ENCODE results near the gene CFLAR.

CFLAR gene

DNA sequence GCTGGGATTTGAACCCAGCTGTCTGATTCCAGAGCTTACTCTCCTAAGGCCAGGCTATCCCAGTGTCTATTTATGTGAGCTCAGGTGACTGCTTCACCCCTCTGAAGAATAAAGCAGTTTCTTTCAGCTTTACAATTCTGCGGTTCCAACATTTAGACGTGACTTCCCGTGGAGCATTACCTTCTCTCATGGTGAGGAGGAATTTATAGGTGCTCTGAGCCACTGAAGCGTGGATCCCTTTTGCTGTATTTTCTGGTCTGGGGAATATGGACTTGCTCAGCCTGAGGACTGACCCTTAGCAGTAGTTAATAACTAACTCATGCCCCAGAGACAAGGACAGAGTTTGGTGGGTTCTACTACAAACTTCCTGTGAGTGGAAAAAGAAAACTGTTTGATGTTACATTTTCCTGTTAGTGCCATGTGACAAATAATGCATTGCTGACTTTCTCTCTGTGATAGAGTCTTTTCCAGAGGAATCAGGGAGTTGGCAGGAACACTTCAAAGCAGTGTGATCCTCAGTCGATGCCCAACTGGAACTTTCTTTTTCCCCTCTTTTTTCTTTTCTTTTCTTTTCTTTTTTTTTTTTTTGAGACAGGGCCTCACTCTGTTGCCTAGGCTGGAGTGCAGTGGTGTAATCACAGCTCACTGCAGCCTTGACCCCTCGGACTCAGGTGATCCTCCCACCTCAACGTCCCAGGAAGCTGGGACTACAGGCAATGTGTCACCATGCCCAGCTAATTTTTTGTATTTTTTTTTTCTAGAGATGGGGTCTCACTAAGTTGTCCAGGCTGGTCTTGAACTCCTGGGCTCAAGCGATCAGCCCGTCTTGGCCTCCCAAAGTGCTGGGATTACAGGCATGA is 88.9 kb downstream of the CFLAR start:
- peaks cover 12% of the 10 kb centered on the region for H3K4me1 Mint-ChIP-seq
- H3K36me3 Mint-ChIP-seq (ENCODE audit: low read depth) = no peaks in the 10 kb centered on the region
- peak overlapping the region; percentile 57 for H3K27ac Mint-ChIP-seq
- DNase-seq = no peak
- H3K27me3 Mint-ChIP-seq (ENCODE audit: low read depth, poor library complexity) = peaks cover 8% of the 10 kb centered on the region
- no peaks in the 10 kb centered on the region for H3K9me3 Mint-ChIP-seq
- TF ChIP-seq, protein P1, sequence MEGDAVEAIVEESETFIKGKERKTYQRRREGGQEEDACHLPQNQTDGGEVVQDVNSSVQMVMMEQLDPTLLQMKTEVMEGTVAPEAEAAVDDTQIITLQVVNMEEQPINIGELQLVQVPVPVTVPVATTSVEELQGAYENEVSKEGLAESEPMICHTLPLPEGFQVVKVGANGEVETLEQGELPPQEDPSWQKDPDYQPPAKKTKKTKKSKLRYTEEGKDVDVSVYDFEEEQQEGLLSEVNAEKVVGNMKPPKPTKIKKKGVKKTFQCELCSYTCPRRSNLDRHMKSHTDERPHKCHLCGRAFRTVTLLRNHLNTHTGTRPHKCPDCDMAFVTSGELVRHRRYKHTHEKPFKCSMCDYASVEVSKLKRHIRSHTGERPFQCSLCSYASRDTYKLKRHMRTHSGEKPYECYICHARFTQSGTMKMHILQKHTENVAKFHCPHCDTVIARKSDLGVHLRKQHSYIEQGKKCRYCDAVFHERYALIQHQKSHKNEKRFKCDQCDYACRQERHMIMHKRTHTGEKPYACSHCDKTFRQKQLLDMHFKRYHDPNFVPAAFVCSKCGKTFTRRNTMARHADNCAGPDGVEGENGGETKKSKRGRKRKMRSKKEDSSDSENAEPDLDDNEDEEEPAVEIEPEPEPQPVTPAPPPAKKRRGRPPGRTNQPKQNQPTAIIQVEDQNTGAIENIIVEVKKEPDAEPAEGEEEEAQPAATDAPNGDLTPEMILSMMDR (IDR thresholded peaks at IDR 0.05) = no peak
- no peak overlapping the region for H3K4me3 Mint-ChIP-seq

DNA sequence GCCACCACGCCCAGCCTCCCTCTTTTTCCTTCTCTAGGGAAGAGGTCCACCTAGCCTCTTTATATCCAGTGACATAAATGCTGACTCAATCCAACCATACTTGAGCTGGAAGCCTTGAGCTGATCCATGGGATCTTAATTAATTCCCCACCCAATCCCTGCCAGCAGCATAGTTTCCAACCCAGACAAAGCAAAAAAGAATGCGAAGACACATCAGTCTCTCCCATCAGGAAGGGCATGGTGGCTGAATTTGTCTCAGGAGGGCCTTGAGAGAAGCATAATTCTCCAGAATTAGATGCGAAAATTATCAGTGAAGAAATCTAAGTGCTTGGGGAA is 89.5 kb downstream of the CFLAR start:
- peaks cover 8% of the 10 kb centered on the region for H3K27me3 Mint-ChIP-seq (ENCODE audit: low read depth, poor library complexity)
- no peak for DNase-seq
- TF ChIP-seq, protein P1 (IDR thresholded peaks at IDR 0.05) = no peak
- H3K27ac Mint-ChIP-seq = peak overlapping the region; percentile 49
- H3K9me3 Mint-ChIP-seq = no peaks in the 10 kb centered on the region
- peaks cover 12% of the 10 kb centered on the region for H3K4me1 Mint-ChIP-seq
- no peak overlapping the region for H3K4me3 Mint-ChIP-seq
- no peaks in the 10 kb centered on the region for H3K36me3 Mint-ChIP-seq (ENCODE audit: low read depth)

DNA sequence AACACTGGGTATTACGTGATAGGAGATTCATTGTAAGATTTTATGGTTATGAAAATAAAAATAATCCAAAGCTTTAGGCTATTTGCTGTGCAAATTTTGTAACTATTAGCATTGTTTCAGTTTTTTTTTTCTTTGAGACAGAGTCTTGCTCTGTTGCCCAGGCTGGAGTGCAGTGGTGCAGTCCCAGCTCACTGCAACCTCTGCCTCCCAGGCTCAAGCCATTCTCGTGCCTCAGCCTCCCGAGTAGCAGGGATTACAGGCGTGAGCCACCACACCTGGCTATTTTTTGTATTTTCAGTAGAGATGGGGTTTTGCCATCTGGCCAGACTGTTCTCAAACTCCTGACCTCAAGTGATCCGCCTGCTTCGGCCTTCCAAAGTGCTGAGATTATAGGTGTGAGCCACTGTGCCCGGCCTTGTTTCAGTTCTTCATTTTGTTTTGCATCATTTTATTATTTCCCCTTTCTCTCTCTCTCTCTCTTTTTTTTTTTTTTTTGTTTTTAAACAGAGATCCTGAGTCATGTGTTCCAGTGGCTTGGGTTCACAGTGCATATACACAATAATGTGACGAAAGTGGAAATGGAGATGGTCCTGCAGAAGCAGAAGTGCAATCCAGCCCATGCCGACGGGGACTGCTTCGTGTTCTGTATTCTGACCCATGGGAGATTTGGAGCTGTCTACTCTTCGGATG is 92.7 kb downstream of the CFLAR start:
- Mint-ChIP-seq H3K27ac (no peak overlapping the region), H3K27me3 (ENCODE audit: low read depth, poor library complexity) (peaks cover 4% of the 10 kb centered on the region), H3K9me3 (no peaks in the 10 kb centered on the region), H3K4me1 (peaks cover 12% of the 10 kb centered on the region), H3K4me3 (no peak overlapping the region), H3K36me3 (ENCODE audit: low read depth) (no peaks in the 10 kb centered on the region)
- TF ChIP-seq, protein P1 (IDR thresholded peaks at IDR 0.05) = no peak
- no peak for DNase-seq

DNA sequence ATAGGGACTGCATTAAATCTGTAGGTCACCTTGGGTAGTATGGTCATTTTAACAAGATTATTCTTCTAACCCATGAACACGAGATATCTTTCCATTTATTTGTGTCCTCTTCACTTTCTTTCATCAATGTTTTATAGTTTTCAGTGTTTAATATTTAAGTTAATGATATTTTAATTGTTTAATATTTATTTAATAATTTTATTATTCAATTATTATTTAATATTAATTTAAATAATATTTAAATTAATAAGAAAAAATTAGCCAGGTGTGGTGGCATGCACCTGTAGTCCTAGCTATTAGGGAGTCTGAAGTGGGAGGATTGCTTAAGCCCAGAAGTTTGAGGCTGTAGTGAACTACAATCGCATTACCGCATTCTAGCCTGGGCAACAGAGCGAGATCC is 100.0 kb downstream of the CFLAR start:
- TF ChIP-seq, protein P1 (IDR thresholded peaks at IDR 0.05) = no peak
- Mint-ChIP-seq H3K4me3 (no peak overlapping the region), H3K27ac (no peak overlapping the region), H3K4me1 (no peaks in the 10 kb centered on the region), H3K9me3 (no peaks in the 10 kb centered on the region), H3K36me3 (ENCODE audit: low read depth) (no peaks in the 10 kb centered on the region), H3K27me3 (ENCODE audit: low read depth, poor library complexity) (peaks cover 2% of the 10 kb centered on the region)
- no peak for DNase-seq

DNA sequence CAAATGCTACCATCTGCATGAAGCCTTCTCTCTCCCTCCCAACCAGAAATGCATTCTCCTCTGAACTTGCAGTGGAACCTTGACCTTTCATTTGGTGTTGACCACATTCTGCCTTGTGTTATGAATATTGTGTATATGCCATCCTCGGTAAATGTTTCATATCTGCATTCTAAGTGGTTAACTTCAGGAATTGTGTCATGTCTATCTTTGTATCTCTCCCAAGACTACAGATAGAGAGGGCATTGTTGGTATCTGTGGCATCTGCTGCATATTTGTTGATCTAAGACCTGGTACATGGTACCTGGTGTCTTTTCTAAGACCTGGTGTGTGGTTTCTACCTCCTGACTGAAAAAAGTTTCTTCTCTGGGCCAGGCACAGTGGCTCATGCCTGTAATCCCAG is 101.0 kb downstream of the CFLAR start:
- Mint-ChIP-seq H3K27ac (no peak overlapping the region), H3K9me3 (no peaks in the 10 kb centered on the region), H3K36me3 (ENCODE audit: low read depth) (no peaks in the 10 kb centered on the region), H3K4me3 (no peak overlapping the region), H3K27me3 (ENCODE audit: low read depth, poor library complexity) (peaks cover 2% of the 10 kb centered on the region), H3K4me1 (no peaks in the 10 kb centered on the region)
- no peak for DNase-seq
- TF ChIP-seq, protein P1 (IDR thresholded peaks at IDR 0.05) = no peak

All from nephron progenitor cell (in vitro differentiated cells).